Ishikawa (cell line): ENCODE data around the gene AKNA.

Experiments
- YY1 ChIP-seq: IDR thresholded peaks from 2 replicates; pipeline ENCODE4 v1.6.1; 2012; ENCODE audit warnings: low read depth
- TF ChIP-seq, protein P1 (sequence below): IDR thresholded peaks from 2 replicates; pipeline ENCODE4 v1.6.1; 2012; ENCODE audit warnings: low read depth, mild to moderate bottlenecking

DNA sequence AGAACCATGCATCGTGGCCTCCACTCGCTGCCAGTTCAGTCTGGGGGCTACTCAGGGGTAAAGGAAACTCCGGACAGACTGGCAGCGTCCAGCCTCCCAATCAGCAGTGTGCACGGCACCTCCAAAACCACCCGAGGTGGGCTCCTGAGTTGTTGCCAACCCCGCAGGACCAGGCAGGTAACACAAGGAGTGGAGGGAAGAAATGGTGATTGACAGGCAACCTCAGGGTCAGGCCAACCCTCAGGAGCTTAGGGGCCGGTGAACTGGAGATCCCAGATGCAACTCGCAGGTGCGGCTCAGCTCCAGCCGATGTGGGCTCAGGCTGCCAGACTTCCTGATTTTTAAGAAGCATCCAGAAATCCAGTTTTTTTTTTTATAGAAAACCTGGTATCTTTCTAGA is 37.3 kb upstream of the AKNA start:
- TF ChIP-seq, protein P1, sequence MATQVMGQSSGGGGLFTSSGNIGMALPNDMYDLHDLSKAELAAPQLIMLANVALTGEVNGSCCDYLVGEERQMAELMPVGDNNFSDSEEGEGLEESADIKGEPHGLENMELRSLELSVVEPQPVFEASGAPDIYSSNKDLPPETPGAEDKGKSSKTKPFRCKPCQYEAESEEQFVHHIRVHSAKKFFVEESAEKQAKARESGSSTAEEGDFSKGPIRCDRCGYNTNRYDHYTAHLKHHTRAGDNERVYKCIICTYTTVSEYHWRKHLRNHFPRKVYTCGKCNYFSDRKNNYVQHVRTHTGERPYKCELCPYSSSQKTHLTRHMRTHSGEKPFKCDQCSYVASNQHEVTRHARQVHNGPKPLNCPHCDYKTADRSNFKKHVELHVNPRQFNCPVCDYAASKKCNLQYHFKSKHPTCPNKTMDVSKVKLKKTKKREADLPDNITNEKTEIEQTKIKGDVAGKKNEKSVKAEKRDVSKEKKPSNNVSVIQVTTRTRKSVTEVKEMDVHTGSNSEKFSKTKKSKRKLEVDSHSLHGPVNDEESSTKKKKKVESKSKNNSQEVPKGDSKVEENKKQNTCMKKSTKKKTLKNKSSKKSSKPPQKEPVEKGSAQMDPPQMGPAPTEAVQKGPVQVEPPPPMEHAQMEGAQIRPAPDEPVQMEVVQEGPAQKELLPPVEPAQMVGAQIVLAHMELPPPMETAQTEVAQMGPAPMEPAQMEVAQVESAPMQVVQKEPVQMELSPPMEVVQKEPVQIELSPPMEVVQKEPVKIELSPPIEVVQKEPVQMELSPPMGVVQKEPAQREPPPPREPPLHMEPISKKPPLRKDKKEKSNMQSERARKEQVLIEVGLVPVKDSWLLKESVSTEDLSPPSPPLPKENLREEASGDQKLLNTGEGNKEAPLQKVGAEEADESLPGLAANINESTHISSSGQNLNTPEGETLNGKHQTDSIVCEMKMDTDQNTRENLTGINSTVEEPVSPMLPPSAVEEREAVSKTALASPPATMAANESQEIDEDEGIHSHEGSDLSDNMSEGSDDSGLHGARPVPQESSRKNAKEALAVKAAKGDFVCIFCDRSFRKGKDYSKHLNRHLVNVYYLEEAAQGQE = no peak
- no peak for TF ChIP-seq YY1
